ENCODE results near the gene KIF5C. TPM values are rescaled to one million over a fixed set of nuclear protein-coding genes. Genes with fewer than 3 reads are reported as not detected.

KIF5C gene
- total and polyA plus RNA-seq, 2 experiments from 2014 or later = 45.0 to 49.1 TPM

GRCh38 chr2:148955798-148956197 lies 80.8 kb downstream of the KIF5C start (continued):
- TF ChIP-seq ZNF114 (CRISPR knock-in tag; IDR thresholded peaks at IDR 0.05) (no peak), EZH2phosphoT487 (IDR thresholded peaks at IDR 0.05; ENCODE audit: unreplicated experiment) (no peak), EZH2 (IDR thresholded peaks at IDR 0.05; ENCODE audit: low read depth, unreplicated experiment) (no peak)

DNA sequence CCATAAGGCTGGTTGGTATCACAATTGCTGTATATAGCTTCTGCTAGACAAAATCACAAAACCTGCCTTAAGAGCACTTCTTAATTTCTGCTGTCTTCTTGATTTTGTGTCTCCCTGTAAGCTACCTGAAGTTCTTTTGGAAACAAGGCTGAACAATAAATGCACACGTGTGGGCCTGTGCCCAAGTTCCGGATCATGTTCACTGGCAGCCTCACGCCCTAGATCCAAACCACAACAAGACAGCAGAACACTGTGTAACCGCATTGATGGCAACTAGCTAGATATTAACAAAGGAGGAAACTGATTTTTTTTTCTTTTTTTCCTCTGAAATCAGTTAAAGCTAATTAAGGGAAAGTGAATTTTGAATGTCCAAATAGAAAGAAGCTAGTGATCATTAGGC lies 82.0 kb downstream of the KIF5C start:
- Histone ChIP-seq H3K27me3 (ENCODE audit: insufficient read depth) (no peaks in the 10 kb centered on the region), H3K27ac (ENCODE audit: low read depth) (no peak overlapping the region), H3K9me2 (ENCODE audit: insufficient read depth) (no peaks in the 10 kb centered on the region), H3K4me1 (ENCODE audit: insufficient read depth) (no peaks in the 10 kb centered on the region), H3F3A (replicated peaks; ENCODE audit: low read depth) (no peaks in the 10 kb centered on the region), H3K36me3 (ENCODE audit: insufficient read depth) (no peaks in the 10 kb centered on the region; the same call in 1 of the 2 replicates), H2AFZ (no peak overlapping the region), H3K4me2 (no peak overlapping the region), H3K4me3 (no peak overlapping the region), H3K79me2 (replicated peaks; ENCODE audit: insufficient read depth) (no peaks in the 10 kb centered on the region; the same call in 1 of the 2 replicates), H4K20me1 (replicated peaks; ENCODE audit: insufficient read depth) (no peaks in the 10 kb centered on the region)
- Mint-ChIP-seq H3K27me3 (ENCODE audit: insufficient read depth, low read depth, poor library complexity) (no peaks in the 10 kb centered on the region), H3K27ac (no peak overlapping the region), H3K9me3 (no peaks in the 10 kb centered on the region), H3K36me3 (ENCODE audit: low read depth) (peaks cover 23% of the 10 kb centered on the region), H3K4me1 (no peaks in the 10 kb centered on the region), H3K4me3 (no peak overlapping the region)
- DNase-seq (ENCODE audit: low spot score) (no peak), ATAC-seq (no peak)
- TF ChIP-seq, protein P1, sequence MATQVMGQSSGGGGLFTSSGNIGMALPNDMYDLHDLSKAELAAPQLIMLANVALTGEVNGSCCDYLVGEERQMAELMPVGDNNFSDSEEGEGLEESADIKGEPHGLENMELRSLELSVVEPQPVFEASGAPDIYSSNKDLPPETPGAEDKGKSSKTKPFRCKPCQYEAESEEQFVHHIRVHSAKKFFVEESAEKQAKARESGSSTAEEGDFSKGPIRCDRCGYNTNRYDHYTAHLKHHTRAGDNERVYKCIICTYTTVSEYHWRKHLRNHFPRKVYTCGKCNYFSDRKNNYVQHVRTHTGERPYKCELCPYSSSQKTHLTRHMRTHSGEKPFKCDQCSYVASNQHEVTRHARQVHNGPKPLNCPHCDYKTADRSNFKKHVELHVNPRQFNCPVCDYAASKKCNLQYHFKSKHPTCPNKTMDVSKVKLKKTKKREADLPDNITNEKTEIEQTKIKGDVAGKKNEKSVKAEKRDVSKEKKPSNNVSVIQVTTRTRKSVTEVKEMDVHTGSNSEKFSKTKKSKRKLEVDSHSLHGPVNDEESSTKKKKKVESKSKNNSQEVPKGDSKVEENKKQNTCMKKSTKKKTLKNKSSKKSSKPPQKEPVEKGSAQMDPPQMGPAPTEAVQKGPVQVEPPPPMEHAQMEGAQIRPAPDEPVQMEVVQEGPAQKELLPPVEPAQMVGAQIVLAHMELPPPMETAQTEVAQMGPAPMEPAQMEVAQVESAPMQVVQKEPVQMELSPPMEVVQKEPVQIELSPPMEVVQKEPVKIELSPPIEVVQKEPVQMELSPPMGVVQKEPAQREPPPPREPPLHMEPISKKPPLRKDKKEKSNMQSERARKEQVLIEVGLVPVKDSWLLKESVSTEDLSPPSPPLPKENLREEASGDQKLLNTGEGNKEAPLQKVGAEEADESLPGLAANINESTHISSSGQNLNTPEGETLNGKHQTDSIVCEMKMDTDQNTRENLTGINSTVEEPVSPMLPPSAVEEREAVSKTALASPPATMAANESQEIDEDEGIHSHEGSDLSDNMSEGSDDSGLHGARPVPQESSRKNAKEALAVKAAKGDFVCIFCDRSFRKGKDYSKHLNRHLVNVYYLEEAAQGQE (IDR thresholded peaks at IDR 0.05; ENCODE audit: unreplicated experiment) = no peak
- no peak for TF ChIP-seq POLR2AphosphoS5 (IDR thresholded peaks at IDR 0.05; ENCODE audit: low read depth)

GRCh38 chr2:148959745-148960144 lies 84.7 kb downstream of the KIF5C start:
- H3K4me3 Mint-ChIP-seq = no peak overlapping the region
- peak; percentile 76 for ATAC-seq
- H3K4me1 ChIP-seq (ENCODE audit: insufficient read depth) = no peaks in the 10 kb centered on the region

More at GRCh38 chr2:148959745-148960144, 84.7 kb downstream of the KIF5C start:
- H3K4me1 Mint-ChIP-seq = peaks cover 4% of the 10 kb centered on the region; the same call in 1 of the 3 replicates
- H3K79me2 ChIP-seq (replicated peaks; ENCODE audit: insufficient read depth) = no peaks in the 10 kb centered on the region; the same call in 1 of the 2 replicates
- DNase-seq (ENCODE audit: low spot score) = peak; percentile 38
- H3K27ac Mint-ChIP-seq = peak overlapping the region; percentile 15; the same call in 1 of the 2 replicates
- no peak overlapping the region for H3K27ac ChIP-seq (ENCODE audit: low read depth)
- peaks cover 20% of the 10 kb centered on the region for H3K36me3 Mint-ChIP-seq (ENCODE audit: low read depth)
- no peaks in the 10 kb centered on the region for H3K27me3 ChIP-seq (ENCODE audit: insufficient read depth)
- no peak overlapping the region for H3K4me3 ChIP-seq
- no peaks in the 10 kb centered on the region for H3K27me3 Mint-ChIP-seq (ENCODE audit: insufficient read depth, low read depth, poor library complexity)
- H3K36me3 ChIP-seq (ENCODE audit: insufficient read depth) = no peaks in the 10 kb centered on the region
- no peaks in the 10 kb centered on the region for H3F3A ChIP-seq (replicated peaks; ENCODE audit: low read depth)
- H3K9me2 ChIP-seq (ENCODE audit: insufficient read depth) = no peaks in the 10 kb centered on the region
- TF ChIP-seq JUNB (IDR thresholded peaks at IDR 0.05; ENCODE audit: unreplicated experiment) (no peak), CTCF (conservative IDR thresholded peaks at IDR 0.05; ENCODE audit: low read depth in 2 of 2) (peak in 1 of 2 experiments; percentile 1; a peak in 1 of 4 replicates), CREB1 (CRISPR knock-in tag; IDR thresholded peaks at IDR 0.05; ENCODE audit: low read depth) (no peak)
- H4K20me1 ChIP-seq (replicated peaks; ENCODE audit: insufficient read depth) = no peaks in the 10 kb centered on the region
- no peaks in the 10 kb centered on the region for H3K9me3 Mint-ChIP-seq
- H2AFZ ChIP-seq = no peak overlapping the region
- no peak overlapping the region for H3K4me2 ChIP-seq

All from GM23338 (cell line).